Loucy (cell line): ENCODE results near the gene MICAL3.

Experiments used
- H2AFZ ChIP-seq: fragments of 200-600 bp; sonication (generic); 2 replicates; pipeline ENCODE4 v1.6.0; 2016; ENCODE audit warnings: antibody characterized with exemption, mild to moderate bottlenecking, low read length, moderate library complexity
- H3F3A ChIP-seq: fragments of 200-600 bp; 2 replicates; pipeline ENCODE4 v1.6.0; 2016; ENCODE audit warnings: antibody characterized with exemption, low read depth, mild to moderate bottlenecking
- H3K27me3 ChIP-seq: fragments of 200-600 bp; sonication (generic); 2 replicates; pipeline ENCODE4 v1.6.1; 2014; ENCODE audit warnings: low read length, mild to moderate bottlenecking; ENCODE audit not compliant: insufficient read depth, poor library complexity, severe bottlenecking
- H3K36me3 ChIP-seq: fragments of 200-600 bp; sonication (generic); 2 replicates; pipeline ENCODE4 v1.6.1; 2016; ENCODE audit warnings: low read length; ENCODE audit not compliant: insufficient read depth
- H3K4me1 ChIP-seq: fragments of 200-600 bp; sonication (generic); 2 replicates; pipeline ENCODE4 v1.5.1; 2014; ENCODE audit warnings: low read length, mild to moderate bottlenecking; ENCODE audit not compliant: insufficient read depth, poor library complexity, severe bottlenecking
- H3K4me2 ChIP-seq: fragments of 200-600 bp; sonication (generic); 2 replicates; pipeline ENCODE4 v1.6.0; 2014; ENCODE audit warnings: antibody characterized with exemption, low read length, low read depth, mild to moderate bottlenecking; ENCODE audit not compliant: poor library complexity, severe bottlenecking
- H3K4me3 ChIP-seq: fragments of 200-600 bp; sonication (generic); 2 replicates; pipeline ENCODE4 v1.5.1; 2014; ENCODE audit warnings: low read length, mild to moderate bottlenecking, mixed read lengths; ENCODE audit not compliant: poor library complexity, severe bottlenecking
- H3K79me2 ChIP-seq: fragments of 200-600 bp; sonication (generic); 2 replicates; pipeline ENCODE4 v1.6.1; 2014; ENCODE audit warnings: low read length; ENCODE audit not compliant: insufficient read depth
- H3K9ac ChIP-seq: fragments of 200-600 bp; sonication (generic); 2 replicates; pipeline ENCODE4 v1.6.0; 2014; ENCODE audit warnings: mild to moderate bottlenecking, low read depth, low read length, moderate library complexity; ENCODE audit not compliant: poor library complexity, severe bottlenecking
- H3K9me2 ChIP-seq: fragments of 200-600 bp; sonication (generic); replicated peaks from 2 replicates; pipeline ENCODE4 v1.6.1; 2016; ENCODE audit warnings: low read depth, low read length, mixed read lengths
- H3K9me3 ChIP-seq: fragments of 200-600 bp; sonication (generic); 2 replicates; pipeline ENCODE4 v1.6.1; 2014; ENCODE audit warnings: mild to moderate bottlenecking, antibody characterized with exemption, low read length, low read depth; ENCODE audit not compliant: insufficient read depth
- H4K20me1 ChIP-seq: fragments of 200-600 bp; sonication (generic); 2 replicates; pipeline ENCODE4 v1.6.0; 2014; ENCODE audit warnings: antibody characterized with exemption, low read length, mild to moderate bottlenecking; ENCODE audit not compliant: insufficient read depth, poor library complexity, severe bottlenecking
- EZH2phosphoT487 ChIP-seq: fragments of 200-600 bp; IDR thresholded peaks from 2 replicates; pipeline ENCODE4 v1.6.1; 2018; ENCODE audit warnings: antibody characterized with exemption, mild to moderate bottlenecking, moderate library complexity, borderline replicate concordance
- TF ChIP-seq, protein P1 (sequence below): fragments of 200-600 bp; sonication (generic); conservative IDR thresholded peaks from 2 replicates; pipeline ENCODE4 v1.5.1; 2014; ENCODE audit warnings: mild to moderate bottlenecking, antibody characterized with exemption, low read length

Gene MICAL3

GRCh38 chr22:17924735-17925364 is 99.5 kb downstream of the MICAL3 start:
- H3K9ac ChIP-seq: no peak overlapping the region
- H4K20me1 ChIP-seq: peaks cover 15% of the 10 kb centered on the region
- H3F3A ChIP-seq: no peaks in the 10 kb centered on the region
- no peak overlapping the region for H2AFZ ChIP-seq
- no peaks in the 10 kb centered on the region for H3K9me2 ChIP-seq
- H3K79me2 ChIP-seq: peaks cover 92% of the 10 kb centered on the region
- no peak overlapping the region for H3K4me2 ChIP-seq
- TF ChIP-seq EZH2phosphoT487: no peak
- TF ChIP-seq, protein P1, sequence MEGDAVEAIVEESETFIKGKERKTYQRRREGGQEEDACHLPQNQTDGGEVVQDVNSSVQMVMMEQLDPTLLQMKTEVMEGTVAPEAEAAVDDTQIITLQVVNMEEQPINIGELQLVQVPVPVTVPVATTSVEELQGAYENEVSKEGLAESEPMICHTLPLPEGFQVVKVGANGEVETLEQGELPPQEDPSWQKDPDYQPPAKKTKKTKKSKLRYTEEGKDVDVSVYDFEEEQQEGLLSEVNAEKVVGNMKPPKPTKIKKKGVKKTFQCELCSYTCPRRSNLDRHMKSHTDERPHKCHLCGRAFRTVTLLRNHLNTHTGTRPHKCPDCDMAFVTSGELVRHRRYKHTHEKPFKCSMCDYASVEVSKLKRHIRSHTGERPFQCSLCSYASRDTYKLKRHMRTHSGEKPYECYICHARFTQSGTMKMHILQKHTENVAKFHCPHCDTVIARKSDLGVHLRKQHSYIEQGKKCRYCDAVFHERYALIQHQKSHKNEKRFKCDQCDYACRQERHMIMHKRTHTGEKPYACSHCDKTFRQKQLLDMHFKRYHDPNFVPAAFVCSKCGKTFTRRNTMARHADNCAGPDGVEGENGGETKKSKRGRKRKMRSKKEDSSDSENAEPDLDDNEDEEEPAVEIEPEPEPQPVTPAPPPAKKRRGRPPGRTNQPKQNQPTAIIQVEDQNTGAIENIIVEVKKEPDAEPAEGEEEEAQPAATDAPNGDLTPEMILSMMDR: no peak
- H3K36me3 ChIP-seq: no peaks in the 10 kb centered on the region
- no peaks in the 10 kb centered on the region for H3K27me3 ChIP-seq
- H3K4me1 ChIP-seq: peaks cover 1% of the 10 kb centered on the region
- no peaks in the 10 kb centered on the region for H3K9me3 ChIP-seq
- no peak overlapping the region for H3K4me3 ChIP-seq

DNA sequence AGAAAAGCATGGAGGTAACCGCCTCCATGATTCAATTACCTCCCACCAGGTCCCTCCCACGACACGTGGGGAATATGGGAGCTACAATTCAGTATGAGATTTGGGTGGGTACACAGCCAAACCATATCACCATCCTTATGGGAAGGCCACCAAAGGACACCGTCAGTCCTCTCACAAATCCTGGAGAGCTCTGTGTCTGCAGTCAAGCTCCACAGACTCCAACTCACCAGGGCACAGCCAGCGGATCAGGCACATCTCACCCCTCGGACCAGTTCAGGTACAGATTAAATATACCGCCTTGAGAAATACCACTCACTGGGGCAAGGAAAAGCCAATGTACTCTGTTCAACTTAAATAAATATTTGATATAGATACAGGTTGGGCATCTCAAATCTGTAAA is 100.3 kb downstream of the MICAL3 start:
- Histone ChIP-seq H3K9me2 (no peaks in the 10 kb centered on the region), H3K4me3 (no peak overlapping the region), H3K4me2 (no peak overlapping the region), H2AFZ (no peak overlapping the region), H3K4me1 (peaks cover 5% of the 10 kb centered on the region), H3K27me3 (no peaks in the 10 kb centered on the region), H3K36me3 (no peaks in the 10 kb centered on the region), H4K20me1 (peaks cover 15% of the 10 kb centered on the region), H3K9me3 (no peaks in the 10 kb centered on the region), H3K79me2 (peaks cover 92% of the 10 kb centered on the region), H3F3A (no peaks in the 10 kb centered on the region), H3K9ac (no peak overlapping the region)
- no peak for TF ChIP-seq EZH2phosphoT487
- TF ChIP-seq, protein P1: no peak

DNA sequence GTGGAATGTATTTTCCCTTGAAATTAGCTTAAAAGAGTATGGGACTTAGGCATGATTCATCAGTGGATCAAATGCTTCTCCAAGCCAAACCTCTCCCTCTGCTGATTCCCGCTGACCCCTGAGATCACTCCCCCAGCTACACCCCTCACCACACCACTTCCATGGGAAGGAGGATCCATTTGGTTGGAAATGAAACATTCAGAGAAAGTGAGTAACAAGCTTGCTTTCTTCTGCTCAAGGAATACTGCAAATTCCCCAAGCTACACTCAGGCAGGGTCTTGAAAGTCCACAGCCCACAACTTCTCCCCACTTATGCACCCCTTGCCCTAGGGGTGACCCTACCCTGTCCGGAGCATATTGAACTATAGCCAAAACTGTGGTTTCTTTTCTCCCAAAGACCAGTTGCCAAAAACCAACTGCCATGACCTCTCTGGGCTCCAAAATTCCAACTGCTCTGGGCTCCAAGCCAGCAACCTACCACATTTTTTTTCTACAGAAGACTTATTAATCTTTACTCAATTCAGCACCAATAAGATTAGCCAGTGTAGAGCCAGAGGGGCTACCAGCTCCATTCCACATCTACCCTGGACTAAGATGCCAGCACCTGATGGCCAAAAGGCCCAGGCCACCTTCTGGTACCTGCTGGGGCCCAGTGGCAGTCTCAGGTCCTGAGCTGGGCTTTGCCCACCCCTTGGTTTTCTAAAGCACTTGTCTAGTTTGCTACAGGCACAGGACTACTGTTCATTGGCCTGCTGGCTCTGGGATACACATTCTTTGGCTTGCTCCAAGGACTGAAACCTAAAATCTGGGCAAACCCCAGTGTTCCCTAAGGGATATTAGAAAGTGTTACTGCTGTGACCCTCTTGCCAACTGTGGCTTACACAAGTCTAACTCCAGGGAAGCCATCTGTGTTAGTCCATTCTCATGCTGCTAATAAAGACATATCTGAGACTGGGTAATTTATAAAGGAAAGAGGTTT is 101.1 kb downstream of the MICAL3 start:
- Histone ChIP-seq H3K4me2 (no peak overlapping the region), H3K4me1 (peaks cover 6% of the 10 kb centered on the region), H4K20me1 (peaks cover 16% of the 10 kb centered on the region)

More for the DNA sequence above, 101.1 kb downstream of the MICAL3 start:
- H3K36me3 ChIP-seq: no peaks in the 10 kb centered on the region
- no peaks in the 10 kb centered on the region for H3F3A ChIP-seq
- TF ChIP-seq, protein P1: no peak
- TF ChIP-seq EZH2phosphoT487: no peak
- no peaks in the 10 kb centered on the region for H3K9me3 ChIP-seq
- H3K79me2 ChIP-seq: peaks cover 94% of the 10 kb centered on the region
- H3K4me3 ChIP-seq: no peak overlapping the region
- H3K9me2 ChIP-seq: no peaks in the 10 kb centered on the region
- no peaks in the 10 kb centered on the region for H3K27me3 ChIP-seq
- H3K9ac ChIP-seq: no peak overlapping the region
- no peak overlapping the region for H2AFZ ChIP-seq
